GM12878 (cell line): Measurements from ENCODE around the gene KLHL25.

Source experiments
- BMI1 ChIP-seq: fragments of 450-650 bp; IDR thresholded peaks from 2 replicates; pipeline ENCODE4 v1.6.1; 2016; ENCODE audit warnings: mild to moderate bottlenecking, moderate library complexity, borderline replicate concordance
- EZH2 ChIP-seq: IDR thresholded peaks from 2 replicates; pipeline ENCODE4 v1.6.1; 2012; ENCODE audit warnings: low read depth, mild to moderate bottlenecking, control low read depth, inconsistent platforms, low read length, borderline replicate concordance; ENCODE audit not compliant: control insufficient read depth
- TF ChIP-seq, protein P1 (sequence below), 3 experiments: IDR thresholded peaks in 2 of 3; conservative IDR thresholded peaks in 1 of 3; 2 replicates each; pipeline ENCODE4 v1.5.1; 2011; ENCODE audit warnings: low read depth in 3 of 3, low read length in 3 of 3, mild to moderate bottlenecking in 3 of 3, control low read depth in 2 of 3, moderate library complexity in 2 of 3, inconsistent platforms in 1 of 3, mixed read lengths in 1 of 3; ENCODE audit not compliant: control insufficient read depth in 2 of 3, insufficient read depth in 1 of 3; ENCODE audit errors: extremely low read depth in 1 of 3

DNA sequence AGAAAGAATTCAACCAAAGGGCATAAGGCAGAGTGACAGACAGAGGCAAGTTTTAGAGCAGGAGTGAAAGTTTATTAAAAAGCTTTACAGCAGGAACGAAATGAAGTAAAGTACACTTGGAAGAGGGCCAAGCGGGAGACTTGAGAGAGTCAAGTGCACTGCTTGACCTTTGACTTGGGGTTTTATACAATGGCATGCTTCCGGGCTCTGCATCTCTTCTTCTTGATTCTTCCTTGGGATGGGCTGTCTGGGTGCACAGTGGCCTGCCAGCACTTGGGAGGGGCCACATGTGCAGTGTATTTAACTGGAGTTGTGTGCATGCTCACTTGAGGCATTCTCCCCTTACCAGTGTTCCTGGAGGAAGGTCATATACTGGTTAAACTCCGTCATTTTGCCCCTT is 30.4 kb upstream of the KLHL25 start:
- TF ChIP-seq, protein P1, sequence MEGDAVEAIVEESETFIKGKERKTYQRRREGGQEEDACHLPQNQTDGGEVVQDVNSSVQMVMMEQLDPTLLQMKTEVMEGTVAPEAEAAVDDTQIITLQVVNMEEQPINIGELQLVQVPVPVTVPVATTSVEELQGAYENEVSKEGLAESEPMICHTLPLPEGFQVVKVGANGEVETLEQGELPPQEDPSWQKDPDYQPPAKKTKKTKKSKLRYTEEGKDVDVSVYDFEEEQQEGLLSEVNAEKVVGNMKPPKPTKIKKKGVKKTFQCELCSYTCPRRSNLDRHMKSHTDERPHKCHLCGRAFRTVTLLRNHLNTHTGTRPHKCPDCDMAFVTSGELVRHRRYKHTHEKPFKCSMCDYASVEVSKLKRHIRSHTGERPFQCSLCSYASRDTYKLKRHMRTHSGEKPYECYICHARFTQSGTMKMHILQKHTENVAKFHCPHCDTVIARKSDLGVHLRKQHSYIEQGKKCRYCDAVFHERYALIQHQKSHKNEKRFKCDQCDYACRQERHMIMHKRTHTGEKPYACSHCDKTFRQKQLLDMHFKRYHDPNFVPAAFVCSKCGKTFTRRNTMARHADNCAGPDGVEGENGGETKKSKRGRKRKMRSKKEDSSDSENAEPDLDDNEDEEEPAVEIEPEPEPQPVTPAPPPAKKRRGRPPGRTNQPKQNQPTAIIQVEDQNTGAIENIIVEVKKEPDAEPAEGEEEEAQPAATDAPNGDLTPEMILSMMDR (IDR thresholded peaks at IDR 0.05 in 2 of 3, conservative IDR thresholded peaks at IDR 0.05 in 1 of 3; ENCODE audit: control insufficient read depth in 2 of 3, extremely low read depth in 1 of 3, insufficient read depth in 1 of 3, low read depth in 3 of 3, low read length in 3 of 3) = no peak
- TF ChIP-seq EZH2 (no peak), BMI1 (no peak)
